ENCODE data around the gene TRMT112. TPM values are rescaled to one million over a fixed set of nuclear protein-coding genes. Genes with fewer than 3 reads are reported as not detected.
A peak's percentile ranks its signal among the peaks of the same experiment; 100 is the strongest.

TRMT112 gene
- total and polyA plus RNA-seq, 2 experiments from 2014 or later, result 298 to 927 TPM

DNA sequence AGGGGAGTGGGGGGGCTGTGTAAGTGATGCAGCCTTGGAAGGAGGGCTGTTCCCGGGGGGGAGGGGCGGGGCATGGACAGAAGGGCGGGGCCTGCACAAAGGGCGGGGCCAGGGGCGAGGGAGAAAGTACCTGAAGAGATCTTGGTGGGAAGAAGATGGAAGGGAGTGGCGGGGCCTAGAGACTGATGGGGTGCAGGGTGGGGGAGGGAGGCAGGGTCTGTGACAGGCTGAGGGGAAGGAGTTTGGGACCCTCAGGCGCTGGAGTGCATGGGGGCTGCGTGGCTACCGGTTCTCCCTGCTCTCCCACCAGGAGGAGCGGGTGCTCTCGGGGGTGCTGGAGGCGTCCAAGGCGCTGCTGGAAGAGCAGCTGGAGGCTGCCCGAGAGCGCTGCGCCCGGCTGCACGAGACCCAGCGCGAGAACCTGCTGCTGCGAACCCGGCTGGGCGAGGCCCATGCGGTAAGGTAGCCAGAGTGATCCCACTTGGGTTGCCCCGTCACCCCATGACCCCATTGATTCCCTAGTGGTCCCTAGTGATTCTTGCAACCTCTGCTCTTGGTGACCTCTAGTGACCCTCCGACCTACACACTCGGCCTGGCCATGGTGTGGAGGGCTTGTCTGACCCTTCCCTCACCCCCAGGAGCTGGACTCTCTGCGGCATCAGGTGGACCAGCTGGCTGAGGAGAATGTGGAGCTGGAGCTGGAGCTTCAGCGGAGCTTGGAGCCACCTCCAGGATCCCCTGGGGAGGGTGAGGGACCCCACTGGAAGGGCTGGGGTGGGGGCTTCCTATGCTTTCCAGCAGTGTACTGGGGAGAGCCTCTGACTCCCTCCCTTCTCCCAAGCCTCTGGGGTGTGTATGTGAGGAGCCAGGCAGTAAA lies 25.7 kb upstream of the TRMT112 start:
- 0 out of 2 replicates have a peak overlapping the region, but pooled peaks have one; percentile 66 for H2AFZ ChIP-seq
- H3K4me3 ChIP-seq, result peak overlapping the region; percentile 74
- H4K20me1 ChIP-seq (replicated peaks; ENCODE audit: insufficient read depth), result no peaks in the 10 kb centered on the region
- H3K27me3 ChIP-seq (ENCODE audit: insufficient read depth), result no peaks in the 10 kb centered on the region
- no peak for DNase-seq (ENCODE audit: low spot score)
- Mint-ChIP-seq H3K36me3 (ENCODE audit: low read depth) (no peaks in the 10 kb centered on the region; the same call in 2 of the 3 replicates), H3K27me3 (ENCODE audit: insufficient read depth, low read depth, poor library complexity) (peaks cover 32% of the 10 kb centered on the region), H3K4me3 (peak overlapping the region; percentile 73), H3K9me3 (no peaks in the 10 kb centered on the region), H3K27ac (no peak overlapping the region), H3K4me1 (peaks cover 12% of the 10 kb centered on the region)
- no peaks in the 10 kb centered on the region for H3K9me2 ChIP-seq (ENCODE audit: insufficient read depth)
- H3K4me1 ChIP-seq (ENCODE audit: insufficient read depth), result peaks cover 11% of the 10 kb centered on the region; the same call in 1 of the 2 replicates
- ATAC-seq, result peak; percentile 7
- peak overlapping the region; percentile 93; the same call in 1 of the 2 replicates for H3K4me2 ChIP-seq
- TF ChIP-seq ETS1 (IDR thresholded peaks at IDR 0.05) (no peak), EZH2 (IDR thresholded peaks at IDR 0.05; ENCODE audit: low read depth, unreplicated experiment) (no peak), STAT1 (IDR thresholded peaks at IDR 0.05; ENCODE audit: unreplicated experiment) (no peak)
- 0 out of 2 replicates have a peak, but pooled peaks cover 5% of the 10 kb centered on the region for H3F3A ChIP-seq (replicated peaks; ENCODE audit: low read depth)
- no peaks in the 10 kb centered on the region for H3K79me2 ChIP-seq (replicated peaks; ENCODE audit: insufficient read depth)
- no peaks in the 10 kb centered on the region for H3K36me3 ChIP-seq (ENCODE audit: insufficient read depth)
- H3K27ac ChIP-seq (ENCODE audit: low read depth), result no peak overlapping the region

- ATAC-seq, result peak; percentile 79
- peaks cover 12% of the 10 kb centered on the region for H3K4me1 Mint-ChIP-seq
- H2AFZ ChIP-seq, result peak overlapping the region; percentile 66; the same call in 1 of the 2 replicates
- no peaks in the 10 kb centered on the region for H3K36me3 ChIP-seq (ENCODE audit: insufficient read depth)
- no peaks in the 10 kb centered on the region for H3K79me2 ChIP-seq (replicated peaks; ENCODE audit: insufficient read depth)
- peak overlapping the region; percentile 73 for H3K4me3 Mint-ChIP-seq
- TF ChIP-seq POLR2AphosphoS5 (IDR thresholded peaks at IDR 0.05; ENCODE audit: low read depth), result peak; percentile 76
- TF ChIP-seq CTCF (conservative IDR thresholded peaks at IDR 0.05; ENCODE audit: low read depth in 2 of 2), result peak in 1 of 2 experiments; percentile 55; a peak in 3 of 4 replicates
- no peak for TF ChIP-seq ZNF114 (CRISPR knock-in tag; IDR thresholded peaks at IDR 0.05)
- peak overlapping the region; percentile 74 for H3K4me3 ChIP-seq
- no peaks in the 10 kb centered on the region for H3K9me3 Mint-ChIP-seq
- H3K9me2 ChIP-seq (ENCODE audit: insufficient read depth), result no peaks in the 10 kb centered on the region
- H3K4me2 ChIP-seq, result peak overlapping the region; percentile 93
- H3F3A ChIP-seq (replicated peaks; ENCODE audit: low read depth), result 0 out of 2 replicates have a peak, but pooled peaks cover 5% of the 10 kb centered on the region
- H3K36me3 Mint-ChIP-seq (ENCODE audit: low read depth), result no peaks in the 10 kb centered on the region; the same call in 2 of the 3 replicates
- no peak overlapping the region for H3K27ac ChIP-seq (ENCODE audit: low read depth)
- no peak overlapping the region for H3K27ac Mint-ChIP-seq
- H3K4me1 ChIP-seq (ENCODE audit: insufficient read depth), result peaks cover 11% of the 10 kb centered on the region; the same call in 1 of the 2 replicates
- H4K20me1 ChIP-seq (replicated peaks; ENCODE audit: insufficient read depth), result no peaks in the 10 kb centered on the region
- peaks cover 34% of the 10 kb centered on the region for H3K27me3 Mint-ChIP-seq (ENCODE audit: insufficient read depth, low read depth, poor library complexity)
- H3K27me3 ChIP-seq (ENCODE audit: insufficient read depth), result no peaks in the 10 kb centered on the region
- DNase-seq (ENCODE audit: low spot score), result peak; percentile 94
These were observed 24.8 kb upstream of the TRMT112 start for GRCh38 chr11:64341851-64342791.

All from GM23338 (cell line).